ENCODE measurements around the gene NADK. TPM values are rescaled to one million over a fixed set of nuclear protein-coding genes. Genes with fewer than 3 reads are reported as not detected.

NADK gene
- total and polyA plus RNA-seq, 2 experiments from 2014 or later: 43.0 to 43.1 TPM

DNA sequence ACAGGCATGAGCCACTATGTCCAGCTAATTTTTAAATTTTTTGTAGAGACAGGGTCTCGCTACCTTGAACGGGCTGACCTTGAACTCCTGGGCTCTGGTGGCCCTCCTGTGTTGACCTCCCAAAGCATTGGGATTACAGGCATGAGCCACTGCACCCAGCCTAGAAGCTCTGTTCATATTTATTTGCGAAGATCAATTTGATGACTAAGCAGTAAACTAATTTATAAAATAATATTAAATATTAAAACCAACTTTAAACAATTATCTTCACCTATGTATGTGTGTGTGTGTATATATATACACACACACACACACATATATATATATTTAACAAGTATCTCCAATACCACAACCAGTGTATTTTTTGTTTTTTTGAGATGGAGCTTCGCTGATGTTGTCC, 4.4 kb downstream of the NADK start:
- Histone ChIP-seq H3K4me2 (ENCODE audit: unreplicated experiment) (no peak overlapping the region), H3K9me2 (ENCODE audit: insufficient read depth) (no peaks in the 10 kb centered on the region), H3F3A (ENCODE audit: insufficient read depth) (peaks cover 7% of the 10 kb centered on the region), H3K9ac (no peak overlapping the region), H3K27ac (no peak overlapping the region), H3K9me3 (ENCODE audit: low read depth) (no peaks in the 10 kb centered on the region), H4K20me1 (ENCODE audit: insufficient read depth) (peaks cover 5% of the 10 kb centered on the region; the same call in 1 of the 2 replicates), H2AFZ (no peak overlapping the region), H3K4me3 (no peak overlapping the region), H3K4me1 (ENCODE audit: insufficient read depth) (peaks cover 15% of the 10 kb centered on the region), H3K36me3 (ENCODE audit: low read depth) (peaks cover 12% of the 10 kb centered on the region; the same call in 1 of the 2 replicates), H3K27me3 (replicated peaks; ENCODE audit: insufficient read depth) (no peaks in the 10 kb centered on the region), H3K79me2 (ENCODE audit: insufficient read depth) (peaks cover 92% of the 10 kb centered on the region)
- in situ Hi-C loops (cut with MboI): no loop called here
- 96% methylated on average over 4 of the region's 4 CpGs for WGBS, 2 experiments (ENCODE audit: low coverage in 1 of 2, low lambda C conversion rate in 2 of 2, missing lambda C conversion rate in 2 of 2)
- TF ChIP-seq EZH2phosphoT487 (IDR thresholded peaks at IDR 0.05; ENCODE audit: insufficient read depth, low read depth) (no peak), EZH2 (IDR thresholded peaks at IDR 0.05; ENCODE audit: insufficient read depth, poor library complexity, severe bottlenecking) (no peak)
- DNase-seq: no peak

- no peaks in the 10 kb centered on the region for H3K9me3 ChIP-seq (ENCODE audit: low read depth)
- 96 to 98% methylated on average over 3 of the region's 3 CpGs for WGBS, 2 experiments (ENCODE audit: low coverage in 1 of 2, low lambda C conversion rate in 2 of 2, missing lambda C conversion rate in 2 of 2)
- no peak overlapping the region for H3K9ac ChIP-seq
- no peak overlapping the region for H3K4me2 ChIP-seq (ENCODE audit: unreplicated experiment)
- peaks cover 5% of the 10 kb centered on the region; the same call in 1 of the 2 replicates for H4K20me1 ChIP-seq (ENCODE audit: insufficient read depth)
- H3K79me2 ChIP-seq (ENCODE audit: insufficient read depth): peaks cover 100% of the 10 kb centered on the region
- TF ChIP-seq EZH2phosphoT487 (IDR thresholded peaks at IDR 0.05; ENCODE audit: insufficient read depth, low read depth): no peak
- no peak for TF ChIP-seq EZH2 (IDR thresholded peaks at IDR 0.05; ENCODE audit: insufficient read depth, poor library complexity, severe bottlenecking)
- H2AFZ ChIP-seq: no peak overlapping the region
- DNase-seq: no peak
- H3F3A ChIP-seq (ENCODE audit: insufficient read depth): no peaks in the 10 kb centered on the region
- H3K4me1 ChIP-seq (ENCODE audit: insufficient read depth): peaks cover 3% of the 10 kb centered on the region
- peaks cover 12% of the 10 kb centered on the region; the same call in 1 of the 2 replicates for H3K36me3 ChIP-seq (ENCODE audit: low read depth)
- H3K9me2 ChIP-seq (ENCODE audit: insufficient read depth): no peaks in the 10 kb centered on the region
- no peaks in the 10 kb centered on the region for H3K27me3 ChIP-seq (replicated peaks; ENCODE audit: insufficient read depth)
- H3K27ac ChIP-seq: no peak overlapping the region
- in situ Hi-C loops (cut with MboI): no loop called here
- H3K4me3 ChIP-seq: no peak overlapping the region
These were observed 7.2 kb downstream of the NADK start for GRCh38 chr1:1771096-1771495.

DNA sequence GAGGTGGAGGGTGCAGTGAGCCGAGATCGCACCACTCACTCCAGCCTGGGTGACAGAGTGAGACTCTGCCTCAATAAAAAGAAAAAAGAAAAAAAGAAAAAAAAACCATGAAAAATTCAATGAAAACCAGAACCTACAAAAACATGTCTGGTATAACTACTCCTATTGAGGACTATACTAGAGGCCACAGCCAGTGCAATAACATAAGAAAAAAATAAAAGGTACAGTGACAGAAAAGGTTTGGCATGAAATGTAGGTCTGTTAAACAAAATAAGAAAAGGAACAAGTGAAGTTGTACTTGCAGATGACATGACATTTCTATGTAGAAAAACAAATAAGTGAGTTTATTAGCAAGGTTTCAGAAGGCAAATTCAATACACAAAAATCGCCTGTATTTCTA, 8.2 kb downstream of the NADK start:
- no peak overlapping the region for H2AFZ ChIP-seq
- H3K4me3 ChIP-seq: no peak overlapping the region
- no peaks in the 10 kb centered on the region for H3F3A ChIP-seq (ENCODE audit: insufficient read depth)
- H3K4me2 ChIP-seq (ENCODE audit: unreplicated experiment): no peak overlapping the region
- H3K79me2 ChIP-seq (ENCODE audit: insufficient read depth): peaks cover 100% of the 10 kb centered on the region
- H3K27me3 ChIP-seq (replicated peaks; ENCODE audit: insufficient read depth): no peaks in the 10 kb centered on the region
- no peak for DNase-seq
- H3K4me1 ChIP-seq (ENCODE audit: insufficient read depth): no peaks in the 10 kb centered on the region
- no peak for TF ChIP-seq EZH2 (IDR thresholded peaks at IDR 0.05; ENCODE audit: insufficient read depth, poor library complexity, severe bottlenecking)
- no peak for TF ChIP-seq EZH2phosphoT487 (IDR thresholded peaks at IDR 0.05; ENCODE audit: insufficient read depth, low read depth)
- no peak overlapping the region for H3K27ac ChIP-seq
- in situ Hi-C loops (cut with MboI): no loop called here
- H3K9me3 ChIP-seq (ENCODE audit: low read depth): no peaks in the 10 kb centered on the region
- peaks cover 12% of the 10 kb centered on the region; the same call in 1 of the 2 replicates for H3K36me3 ChIP-seq (ENCODE audit: low read depth)
- peaks cover 5% of the 10 kb centered on the region; the same call in 1 of the 2 replicates for H4K20me1 ChIP-seq (ENCODE audit: insufficient read depth)
- WGBS, 2 experiments (ENCODE audit: low coverage in 1 of 2, low lambda C conversion rate in 2 of 2, missing lambda C conversion rate in 2 of 2): 94 to 97% methylated on average over 3 of the region's 3 CpGs
- H3K9me2 ChIP-seq (ENCODE audit: insufficient read depth): no peaks in the 10 kb centered on the region
- H3K9ac ChIP-seq: no peak overlapping the region

GRCh38 chr1:1768249-1768992, 9.8 kb downstream of the NADK start:
- Histone ChIP-seq H2AFZ (no peak overlapping the region), H3K9me3 (ENCODE audit: low read depth) (no peaks in the 10 kb centered on the region), H3K9ac (no peak overlapping the region), H4K20me1 (ENCODE audit: insufficient read depth) (peaks cover 5% of the 10 kb centered on the region; the same call in 1 of the 2 replicates), H3K4me3 (no peak overlapping the region), H3K4me2 (ENCODE audit: unreplicated experiment) (no peak overlapping the region), H3K9me2 (ENCODE audit: insufficient read depth) (no peaks in the 10 kb centered on the region), H3F3A (ENCODE audit: insufficient read depth) (no peaks in the 10 kb centered on the region), H3K4me1 (ENCODE audit: insufficient read depth) (no peaks in the 10 kb centered on the region), H3K27ac (no peak overlapping the region), H3K79me2 (ENCODE audit: insufficient read depth) (peaks cover 100% of the 10 kb centered on the region), H3K36me3 (ENCODE audit: low read depth) (peaks cover 12% of the 10 kb centered on the region; the same call in 1 of the 2 replicates), H3K27me3 (replicated peaks; ENCODE audit: insufficient read depth) (no peaks in the 10 kb centered on the region)
- in situ Hi-C loops (cut with MboI): no loop called here
- TF ChIP-seq EZH2phosphoT487 (IDR thresholded peaks at IDR 0.05; ENCODE audit: insufficient read depth, low read depth): no peak
- no peak for TF ChIP-seq EZH2 (IDR thresholded peaks at IDR 0.05; ENCODE audit: insufficient read depth, poor library complexity, severe bottlenecking)
- 97 to 98% methylated on average over 7 of the region's 7 CpGs for WGBS, 2 experiments (ENCODE audit: low coverage in 1 of 2, low lambda C conversion rate in 2 of 2, missing lambda C conversion rate in 2 of 2)
- no peak for DNase-seq
